ENCODE measurements around the gene RAD21L1.

- TF ChIP-seq EZH2phosphoT487 (IDR thresholded peaks at IDR 0.05; ENCODE audit: borderline replicate concordance, low read length), result no peak
- TF ChIP-seq, protein P1, sequence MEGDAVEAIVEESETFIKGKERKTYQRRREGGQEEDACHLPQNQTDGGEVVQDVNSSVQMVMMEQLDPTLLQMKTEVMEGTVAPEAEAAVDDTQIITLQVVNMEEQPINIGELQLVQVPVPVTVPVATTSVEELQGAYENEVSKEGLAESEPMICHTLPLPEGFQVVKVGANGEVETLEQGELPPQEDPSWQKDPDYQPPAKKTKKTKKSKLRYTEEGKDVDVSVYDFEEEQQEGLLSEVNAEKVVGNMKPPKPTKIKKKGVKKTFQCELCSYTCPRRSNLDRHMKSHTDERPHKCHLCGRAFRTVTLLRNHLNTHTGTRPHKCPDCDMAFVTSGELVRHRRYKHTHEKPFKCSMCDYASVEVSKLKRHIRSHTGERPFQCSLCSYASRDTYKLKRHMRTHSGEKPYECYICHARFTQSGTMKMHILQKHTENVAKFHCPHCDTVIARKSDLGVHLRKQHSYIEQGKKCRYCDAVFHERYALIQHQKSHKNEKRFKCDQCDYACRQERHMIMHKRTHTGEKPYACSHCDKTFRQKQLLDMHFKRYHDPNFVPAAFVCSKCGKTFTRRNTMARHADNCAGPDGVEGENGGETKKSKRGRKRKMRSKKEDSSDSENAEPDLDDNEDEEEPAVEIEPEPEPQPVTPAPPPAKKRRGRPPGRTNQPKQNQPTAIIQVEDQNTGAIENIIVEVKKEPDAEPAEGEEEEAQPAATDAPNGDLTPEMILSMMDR (IDR thresholded peaks at IDR 0.05; ENCODE audit: low read depth, low read length, poor library complexity, severe bottlenecking), result no peak
These were observed 47.5 kb downstream of the RAD21L1 start for GRCh38 chr20:1273366-1273765.

Measured in DOHH2 (cell line).